ENCODE data around the gene MORN1. TPM values are rescaled to one million over a fixed set of nuclear protein-coding genes. Genes with fewer than 3 reads are reported as not detected.
A peak's percentile ranks its signal among the peaks of the same experiment; 100 is the strongest.

The MORN1 gene
- total RNA-seq, 1 donor from 2014 or later = 18.4 TPM

GRCh38 chr1:2356401-2356800 lies 35.0 kb downstream of the MORN1 start:
- Histone ChIP-seq H3K27ac (no peak overlapping the region), H3K27me3 (no peaks in the 10 kb centered on the region), H3K36me3 (no peaks in the 10 kb centered on the region), H3K4me3 (no peak overlapping the region), H3K4me1 (peaks cover 7 to 29% of the 10 kb centered on the region in 2 donors), H3K9me3 (no peaks in the 10 kb centered on the region)
- DNase-seq (ENCODE audit: low spot score in 2 of 2) = no peak
- intact Hi-C loops (cut with DNase I) = no loop called here
- no peak for TF ChIP-seq CTCF (IDR thresholded peaks at IDR 0.05)

- DNase-seq (ENCODE audit: low spot score in 2 of 2) = no peak
- intact Hi-C loops (cut with DNase I) = no loop called here
- no peak for TF ChIP-seq CTCF (IDR thresholded peaks at IDR 0.05)
- H3K36me3 ChIP-seq = no peaks in the 10 kb centered on the region
- H3K4me1 ChIP-seq = peaks cover 7 to 29% of the 10 kb centered on the region in 2 donors
- H3K27ac ChIP-seq = no peak overlapping the region
- no peaks in the 10 kb centered on the region for H3K27me3 ChIP-seq
- H3K9me3 ChIP-seq = no peaks in the 10 kb centered on the region
- H3K4me3 ChIP-seq = no peak overlapping the region
Measured at GRCh38 chr1:2355373-2356261, 35.7 kb downstream of the MORN1 start.

GRCh38 chr1:2354511-2355372 lies 36.6 kb downstream of the MORN1 start:
- H3K4me1 ChIP-seq = peaks cover 7 to 26% of the 10 kb centered on the region in 2 donors
- intact Hi-C loops (cut with DNase I) = no loop called here
- no peak for DNase-seq (ENCODE audit: low spot score in 2 of 2)
- H3K4me3 ChIP-seq = peak overlapping the region in 1 of 2 donors; percentile 32
- no peak for TF ChIP-seq CTCF (IDR thresholded peaks at IDR 0.05)
- H3K27ac ChIP-seq = peak overlapping the region in 1 of 2 donors; percentile 82
- no peaks in the 10 kb centered on the region for H3K36me3 ChIP-seq
- no peaks in the 10 kb centered on the region for H3K9me3 ChIP-seq
- H3K27me3 ChIP-seq = no peaks in the 10 kb centered on the region

- Histone ChIP-seq H3K36me3 (no peaks in the 10 kb centered on the region), H3K27ac (peak overlapping the region; percentile 82), H3K9me3 (no peaks in the 10 kb centered on the region), H3K4me3 (peak overlapping the region in 1 of 2 donors; percentile 21), H3K27me3 (no peaks in the 10 kb centered on the region), H3K4me1 (peaks cover 7 to 26% of the 10 kb centered on the region in 2 donors)
- no peak for DNase-seq (ENCODE audit: low spot score in 2 of 2)
- intact Hi-C loops (cut with DNase I) = no loop called here
- TF ChIP-seq CTCF (IDR thresholded peaks at IDR 0.05) = no peak
Measured at GRCh38 chr1:2353551-2354438, 37.6 kb downstream of the MORN1 start.
